D721Med (cell line): Measurements from ENCODE around the gene ACO1.
A peak's percentile ranks its signal among the peaks of the same experiment; 100 is the strongest.

Source experiments
- DNase-seq: peaks from one replicate; pipeline ENCODE4 v3.0.0; 2011; ENCODE audit warnings: low spot score; ENCODE audit not compliant: insufficient read length
- FAIRE-seq: peaks from 2 replicates; lab custom pipeline; 2011; peaks lifted over from hg19 to GRCh38; lab: Jason Lieb, UNC
- TF ChIP-seq, protein P1 (sequence below): IDR thresholded peaks from 2 replicates; pipeline ENCODE4 v1.5.1; 2012; ENCODE audit warnings: mild to moderate bottlenecking, control low read depth; ENCODE audit not compliant: insufficient read depth; ENCODE audit errors: missing control alignments

Gene ACO1

DNA sequence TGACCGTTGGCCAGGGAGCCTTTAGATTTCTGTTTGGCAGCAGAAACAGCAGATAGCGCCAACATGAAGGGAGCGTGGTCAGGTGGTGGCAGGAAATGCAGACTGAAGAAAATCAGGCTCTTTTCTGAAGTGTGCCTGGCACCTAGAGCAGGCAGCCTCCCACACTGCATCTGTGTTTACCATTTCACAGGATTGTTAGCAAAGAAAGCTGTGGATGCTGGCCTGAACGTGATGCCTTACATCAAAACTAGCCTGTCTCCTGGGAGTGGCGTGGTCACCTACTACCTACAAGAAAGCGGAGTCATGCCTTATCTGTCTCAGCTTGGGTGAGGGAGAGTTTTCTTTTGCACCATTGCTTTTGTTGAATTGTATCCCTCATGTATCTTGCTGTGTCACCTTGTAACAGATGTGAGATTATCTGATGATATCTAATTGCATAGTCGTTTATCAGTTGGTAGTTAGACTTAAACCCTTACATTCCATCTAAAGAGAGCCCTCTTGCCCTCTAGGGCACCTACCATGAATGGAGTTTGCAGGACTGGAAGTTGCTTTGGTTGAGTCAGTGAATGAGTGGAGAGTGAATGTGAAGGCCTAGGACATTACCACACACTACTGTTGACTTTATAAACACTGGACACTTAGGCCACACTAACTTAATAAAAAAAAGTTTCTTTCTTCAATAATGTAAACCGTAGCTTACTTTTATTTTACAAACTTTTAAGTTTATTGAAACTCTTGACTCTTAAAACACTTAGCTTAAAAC, 42.8 kb downstream of the ACO1 start:
- FAIRE-seq = no peak
- TF ChIP-seq, protein P1, sequence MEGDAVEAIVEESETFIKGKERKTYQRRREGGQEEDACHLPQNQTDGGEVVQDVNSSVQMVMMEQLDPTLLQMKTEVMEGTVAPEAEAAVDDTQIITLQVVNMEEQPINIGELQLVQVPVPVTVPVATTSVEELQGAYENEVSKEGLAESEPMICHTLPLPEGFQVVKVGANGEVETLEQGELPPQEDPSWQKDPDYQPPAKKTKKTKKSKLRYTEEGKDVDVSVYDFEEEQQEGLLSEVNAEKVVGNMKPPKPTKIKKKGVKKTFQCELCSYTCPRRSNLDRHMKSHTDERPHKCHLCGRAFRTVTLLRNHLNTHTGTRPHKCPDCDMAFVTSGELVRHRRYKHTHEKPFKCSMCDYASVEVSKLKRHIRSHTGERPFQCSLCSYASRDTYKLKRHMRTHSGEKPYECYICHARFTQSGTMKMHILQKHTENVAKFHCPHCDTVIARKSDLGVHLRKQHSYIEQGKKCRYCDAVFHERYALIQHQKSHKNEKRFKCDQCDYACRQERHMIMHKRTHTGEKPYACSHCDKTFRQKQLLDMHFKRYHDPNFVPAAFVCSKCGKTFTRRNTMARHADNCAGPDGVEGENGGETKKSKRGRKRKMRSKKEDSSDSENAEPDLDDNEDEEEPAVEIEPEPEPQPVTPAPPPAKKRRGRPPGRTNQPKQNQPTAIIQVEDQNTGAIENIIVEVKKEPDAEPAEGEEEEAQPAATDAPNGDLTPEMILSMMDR = no peak
- DNase-seq = no peak

DNA sequence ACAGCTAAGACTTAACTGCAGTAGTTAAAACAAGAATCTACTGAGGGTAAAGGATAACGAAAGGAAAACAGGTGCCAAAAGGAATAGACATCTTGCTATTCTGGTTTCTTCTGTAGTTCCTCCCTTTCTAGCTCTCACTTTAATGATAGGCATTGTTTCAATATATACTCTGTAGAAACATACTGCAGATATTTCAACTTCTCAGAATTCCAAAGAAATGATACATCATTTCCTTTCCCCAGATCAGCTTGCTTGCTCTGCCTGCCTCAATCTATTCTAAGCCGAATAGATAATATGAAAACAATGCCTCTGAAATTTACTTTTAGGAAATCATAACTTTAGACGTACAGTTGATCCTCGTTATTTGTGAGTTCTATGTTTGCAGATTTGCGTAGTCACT, 46.3 kb downstream of the ACO1 start:
- TF ChIP-seq, protein P1 = no peak
- DNase-seq = no peak
- FAIRE-seq = no peak

DNA sequence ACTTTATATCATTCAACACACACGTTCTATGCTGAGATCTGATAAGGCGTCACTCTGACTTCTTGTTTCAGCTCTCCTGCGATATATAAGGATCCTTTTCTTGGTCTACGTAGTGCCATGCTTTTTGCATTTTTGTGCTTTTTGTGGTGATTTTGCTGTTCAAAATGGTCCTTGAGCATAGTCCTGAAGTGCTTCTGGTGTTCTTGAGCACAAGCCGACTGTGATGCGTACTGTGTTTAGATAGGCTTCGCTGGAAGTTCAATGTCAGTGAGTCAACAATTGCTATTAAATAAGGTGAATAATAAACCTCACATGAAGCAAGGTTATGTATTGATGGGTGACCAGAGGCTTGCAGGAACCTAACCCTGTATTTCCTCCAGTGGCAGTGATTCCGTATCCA, 46.8 kb downstream of the ACO1 start:
- TF ChIP-seq, protein P1 = no peak
- FAIRE-seq (no peak), DNase-seq (no peak)

DNA sequence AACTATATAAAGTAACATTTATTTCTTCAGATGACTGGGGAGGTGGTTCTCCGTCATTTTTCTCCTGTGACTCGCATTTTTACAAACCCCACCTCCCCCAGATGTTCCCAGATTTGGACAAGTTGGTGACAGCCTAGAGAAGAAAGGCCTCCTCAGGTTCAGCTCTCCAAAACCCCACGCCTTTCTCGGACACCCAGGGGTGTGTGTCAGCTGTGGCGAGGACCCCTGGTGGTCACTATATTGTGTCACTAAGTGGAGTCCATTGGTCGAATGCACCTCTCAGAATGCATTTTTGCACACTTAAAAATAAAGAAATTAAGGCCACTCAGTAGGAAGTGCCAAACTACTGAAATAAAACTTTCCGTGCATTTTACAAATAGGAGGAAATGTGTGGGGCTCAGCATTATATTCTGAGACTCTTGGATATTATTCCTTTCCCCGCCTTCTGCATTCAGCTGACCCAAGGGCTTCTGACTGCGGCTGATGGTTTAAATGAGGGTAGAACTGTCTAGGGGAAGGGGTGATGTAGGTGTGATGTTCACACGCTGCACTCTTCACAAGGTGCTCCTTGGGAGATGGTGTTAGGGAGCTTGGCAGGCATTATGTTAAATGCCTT, 47.6 kb downstream of the ACO1 start:
- FAIRE-seq (no peak), DNase-seq (no peak)
- TF ChIP-seq, protein P1 = peak; percentile 52

DNA sequence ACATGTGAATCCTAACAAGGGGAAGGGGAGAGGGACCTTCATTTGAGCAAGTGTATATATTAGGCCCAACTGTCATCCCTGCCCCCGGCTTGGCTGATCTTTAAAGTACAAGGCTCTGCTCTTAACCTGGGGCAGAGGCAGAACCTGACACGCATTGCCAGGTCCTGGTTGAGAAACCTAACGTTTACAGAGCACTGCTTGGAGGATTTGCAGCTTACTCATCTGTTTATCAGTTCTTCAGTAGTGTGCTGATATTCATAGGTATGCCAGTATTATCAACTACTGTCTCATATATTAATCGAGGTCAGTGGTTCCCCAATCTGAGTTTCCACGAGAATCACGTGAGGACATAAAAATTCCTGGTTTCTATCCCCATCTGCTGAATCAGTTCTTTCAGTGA, 50.4 kb downstream of the ACO1 start:
- TF ChIP-seq, protein P1 = no peak
- FAIRE-seq = no peak

DNA sequence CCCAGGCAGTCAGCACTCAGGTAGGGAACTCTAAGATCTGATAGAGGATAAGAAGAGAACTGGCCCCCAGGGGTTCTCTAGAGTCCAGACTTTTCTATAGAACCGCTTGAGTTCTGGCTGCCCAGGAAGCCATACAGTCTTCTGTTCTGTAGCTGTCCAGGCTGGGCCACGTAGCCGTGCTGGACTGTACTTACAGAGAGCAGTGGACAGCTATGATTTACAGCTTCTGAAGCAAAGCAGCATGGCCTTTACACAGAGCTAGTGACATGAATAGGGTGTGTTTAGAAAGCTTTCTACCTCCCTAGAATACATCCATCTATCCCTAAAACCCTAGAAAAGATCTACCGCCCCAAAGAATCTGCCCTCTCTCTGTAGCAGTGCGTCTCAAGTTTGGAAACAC, 57.2 kb downstream of the ACO1 start:
- no peak for FAIRE-seq
- TF ChIP-seq, protein P1 = no peak
- no peak for DNase-seq

More for the DNA sequence above, 50.4 kb downstream of the ACO1 start:
- no peak for DNase-seq

DNA sequence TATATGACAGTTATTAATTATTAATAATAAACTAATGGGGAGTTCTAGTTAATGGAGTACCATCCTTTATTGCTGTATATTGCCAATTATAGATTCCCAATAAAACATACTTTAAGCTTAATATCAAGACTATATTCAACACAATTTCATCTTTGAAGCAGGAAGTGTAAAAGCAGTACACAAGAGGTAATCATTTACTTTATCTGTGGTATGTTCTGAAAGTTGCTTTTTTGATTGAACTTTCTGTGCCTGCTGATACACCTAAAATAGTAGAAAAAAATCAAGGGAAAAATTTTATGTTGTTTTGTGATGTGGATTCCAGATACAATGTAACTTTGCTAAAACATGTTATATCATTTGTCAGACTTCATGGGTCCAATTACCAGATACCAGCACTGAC, 58.0 kb downstream of the ACO1 start:
- FAIRE-seq = no peak
- TF ChIP-seq, protein P1 = no peak
- no peak for DNase-seq
